Measurements from ENCODE around the gene PRKCE. TPM values are rescaled to one million over a fixed set of nuclear protein-coding genes. Genes with fewer than 3 reads are reported as not detected.

Gene PRKCE
- total RNA-seq, 1 experiment from 2014 or later, result 14.8 TPM

- H3K4me1 ChIP-seq (ENCODE audit: control insufficient read depth in 1 of 2, insufficient read depth in 2 of 2, low read length in 2 of 2), result peaks cover 0 to 10% of the 10 kb centered on the region in 2 experiments; a peak in 2 of 4 replicates
- H3K9ac ChIP-seq (ENCODE audit: low read length), result no peak overlapping the region
- H3K4me3 ChIP-seq (replicated peaks in 1 of 2; ENCODE audit: low read depth in 1 of 2, low read length in 2 of 2), result no peak overlapping the region
- H4K20me1 ChIP-seq (ENCODE audit: insufficient read depth), result no peaks in the 10 kb centered on the region
- no peaks in the 10 kb centered on the region for H3K9me3 ChIP-seq (ENCODE audit: control insufficient read depth in 1 of 2, insufficient read depth in 1 of 2, low read depth in 1 of 2, low read length in 2 of 2)
- H3K9me2 ChIP-seq (ENCODE audit: insufficient read depth), result no peaks in the 10 kb centered on the region
- ChIA-PET RAD21 (ENCODE audit: low non-redundant PET in 1 of 2, low total read pairs in 2 of 2, uncharacterized antibody in 2 of 2, unreplicated experiment in 2 of 2) (no interaction called here), POLR2A (no interaction called here), CTCF (no interaction called here)
- DNase-seq (ENCODE audit: low read depth, low spot score) (no peak), ATAC-seq (no peak)
- intact Hi-C loops (cut with micrococcal nuclease), result no loop called here
- TF ChIP-seq SRF (IDR thresholded peaks at IDR 0.05; ENCODE audit: low read depth) (no peak), SIN3A (IDR thresholded peaks at IDR 0.05; ENCODE audit: low read depth) (no peak), TCF7L2 (IDR thresholded peaks at IDR 0.05; ENCODE audit: borderline replicate concordance, extremely low read depth, insufficient read depth, insufficient read length) (no peak), FOSL1 (IDR thresholded peaks at IDR 0.05; ENCODE audit: low read depth) (no peak)
- TF ChIP-seq, protein P1, sequence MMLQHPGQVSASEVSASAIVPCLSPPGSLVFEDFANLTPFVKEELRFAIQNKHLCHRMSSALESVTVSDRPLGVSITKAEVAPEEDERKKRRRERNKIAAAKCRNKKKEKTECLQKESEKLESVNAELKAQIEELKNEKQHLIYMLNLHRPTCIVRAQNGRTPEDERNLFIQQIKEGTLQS (IDR thresholded peaks at IDR 0.05), result no peak
- TF ChIP-seq, protein P2, sequence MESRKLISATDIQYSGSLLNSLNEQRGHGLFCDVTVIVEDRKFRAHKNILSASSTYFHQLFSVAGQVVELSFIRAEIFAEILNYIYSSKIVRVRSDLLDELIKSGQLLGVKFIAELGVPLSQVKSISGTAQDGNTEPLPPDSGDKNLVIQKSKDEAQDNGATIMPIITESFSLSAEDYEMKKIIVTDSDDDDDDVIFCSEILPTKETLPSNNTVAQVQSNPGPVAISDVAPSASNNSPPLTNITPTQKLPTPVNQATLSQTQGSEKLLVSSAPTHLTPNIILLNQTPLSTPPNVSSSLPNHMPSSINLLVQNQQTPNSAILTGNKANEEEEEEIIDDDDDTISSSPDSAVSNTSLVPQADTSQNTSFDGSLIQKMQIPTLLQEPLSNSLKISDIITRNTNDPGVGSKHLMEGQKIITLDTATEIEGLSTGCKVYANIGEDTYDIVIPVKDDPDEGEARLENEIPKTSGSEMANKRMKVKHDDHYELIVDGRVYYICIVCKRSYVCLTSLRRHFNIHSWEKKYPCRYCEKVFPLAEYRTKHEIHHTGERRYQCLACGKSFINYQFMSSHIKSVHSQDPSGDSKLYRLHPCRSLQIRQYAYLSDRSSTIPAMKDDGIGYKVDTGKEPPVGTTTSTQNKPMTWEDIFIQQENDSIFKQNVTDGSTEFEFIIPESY (IDR thresholded peaks at IDR 0.05; ENCODE audit: extremely low read depth, insufficient replicate concordance, low read length), result no peak
- H3K27ac ChIP-seq (ENCODE audit: low read depth, low read length), result no peak overlapping the region
- no TSS peak for BruUV-seq (replicated peaks)
- no peaks in the 10 kb centered on the region for H3K36me3 ChIP-seq (ENCODE audit: control insufficient read depth in 1 of 2, insufficient read depth in 2 of 2, low read length in 2 of 2)
- no peaks in the 10 kb centered on the region for H3K79me2 ChIP-seq (ENCODE audit: insufficient read depth, low read length)
- H3K27me3 ChIP-seq (ENCODE audit: insufficient read depth, low read length), result no peaks in the 10 kb centered on the region
- H3K4me2 ChIP-seq (ENCODE audit: low read length), result no peak overlapping the region
- H2AFZ ChIP-seq (ENCODE audit: low read depth, low read length, poor library complexity, severe bottlenecking), result no peak overlapping the region
These were observed 475.1 kb downstream of the PRKCE start for GRCh38 chr2:46126571-46126970.

DNA sequence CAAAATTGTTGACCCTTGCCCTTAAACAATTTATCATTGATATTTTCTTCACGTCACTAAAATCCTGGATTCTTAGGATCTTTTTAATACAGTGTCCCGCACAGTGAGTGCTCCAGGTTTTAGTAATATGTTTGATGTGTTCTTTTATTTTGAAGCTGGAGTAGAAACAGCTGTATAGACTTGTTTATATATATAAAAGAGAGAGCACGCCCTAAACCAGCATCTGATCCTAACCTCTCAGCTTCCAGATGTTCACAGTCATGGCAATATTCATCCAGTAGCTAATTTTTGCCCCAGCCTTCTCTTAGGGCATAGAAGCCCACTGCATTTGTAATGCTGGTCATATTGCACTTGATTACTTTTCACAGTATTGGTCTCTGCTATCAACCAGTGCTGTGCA lies 475.7 kb downstream of the PRKCE start:
- H2AFZ ChIP-seq (ENCODE audit: low read depth, low read length, poor library complexity, severe bottlenecking), result no peak overlapping the region
- no peaks in the 10 kb centered on the region for H3K36me3 ChIP-seq (ENCODE audit: control insufficient read depth in 1 of 2, insufficient read depth in 2 of 2, low read length in 2 of 2)
- no peak for ATAC-seq
- no peaks in the 10 kb centered on the region for H3K9me3 ChIP-seq (ENCODE audit: control insufficient read depth in 1 of 2, insufficient read depth in 1 of 2, low read depth in 1 of 2, low read length in 2 of 2)
- DNase-seq (ENCODE audit: low read depth, low spot score), result no peak
- H4K20me1 ChIP-seq (ENCODE audit: insufficient read depth), result no peaks in the 10 kb centered on the region
- RAD21 ChIA-PET (ENCODE audit: low non-redundant PET in 1 of 2, low total read pairs in 2 of 2, uncharacterized antibody in 2 of 2, unreplicated experiment in 2 of 2), result no interaction called here
- H3K9me2 ChIP-seq (ENCODE audit: insufficient read depth), result no peaks in the 10 kb centered on the region
- no peaks in the 10 kb centered on the region for H3K27me3 ChIP-seq (ENCODE audit: insufficient read depth, low read length)
- no peak overlapping the region for H3K4me2 ChIP-seq (ENCODE audit: low read length)
- POLR2A ChIA-PET, result no interaction called here
- H3K4me1 ChIP-seq (ENCODE audit: control insufficient read depth in 1 of 2, insufficient read depth in 2 of 2, low read length in 2 of 2), result peaks cover 0 to 6% of the 10 kb centered on the region in 2 experiments; a peak in 2 of 4 replicates
- no TSS peak for BruUV-seq (replicated peaks)
- CTCF ChIA-PET, result no interaction called here
- H3K79me2 ChIP-seq (ENCODE audit: insufficient read depth, low read length), result no peaks in the 10 kb centered on the region
- intact Hi-C loops (cut with micrococcal nuclease), result no loop called here
- H3K4me3 ChIP-seq (replicated peaks in 1 of 2; ENCODE audit: low read depth in 1 of 2, low read length in 2 of 2), result no peak overlapping the region
- H3K27ac ChIP-seq (ENCODE audit: low read depth, low read length), result no peak overlapping the region
- no peak overlapping the region for H3K9ac ChIP-seq (ENCODE audit: low read length)
- TF ChIP-seq POLR2AphosphoS5 (IDR thresholded peaks at IDR 0.05; ENCODE audit: low read depth, low read length) (no peak), ZNF274 (IDR thresholded peaks at IDR 0.05; ENCODE audit: low read depth, low read length) (no peak), FOSL1 (IDR thresholded peaks at IDR 0.05; ENCODE audit: low read depth) (no peak), ELF1 (IDR thresholded peaks at IDR 0.05; ENCODE audit: borderline replicate concordance, low read depth) (no peak), EZH2phosphoT487 (IDR thresholded peaks at IDR 0.05; ENCODE audit: borderline replicate concordance) (no peak), EGR1 (IDR thresholded peaks at IDR 0.05; ENCODE audit: low read depth) (no peak), SP1 (IDR thresholded peaks at IDR 0.05; ENCODE audit: low read depth) (no peak), ZFX (IDR thresholded peaks at IDR 0.05) (no peak), YY1 (IDR thresholded peaks at IDR 0.05; ENCODE audit: extremely low read depth, insufficient replicate concordance, low read depth, low read length) (no peak)
- TF ChIP-seq, protein P2 (IDR thresholded peaks at IDR 0.05; ENCODE audit: extremely low read depth, insufficient replicate concordance, low read length), result no peak
- TF ChIP-seq, protein P1 (IDR thresholded peaks at IDR 0.05), result no peak
